ENCODE results near the gene WTIP. TPM values are rescaled to one million over a fixed set of nuclear protein-coding genes. Genes with fewer than 3 reads are reported as not detected.
"Not testable (repeated sequence)": the region's sequence is repeated elsewhere in the genome, so short reads cannot be mapped to it uniquely, and the experiment has no call there.

WTIP gene
- total RNA-seq, 1 donor: 0.31 TPM

DNA sequence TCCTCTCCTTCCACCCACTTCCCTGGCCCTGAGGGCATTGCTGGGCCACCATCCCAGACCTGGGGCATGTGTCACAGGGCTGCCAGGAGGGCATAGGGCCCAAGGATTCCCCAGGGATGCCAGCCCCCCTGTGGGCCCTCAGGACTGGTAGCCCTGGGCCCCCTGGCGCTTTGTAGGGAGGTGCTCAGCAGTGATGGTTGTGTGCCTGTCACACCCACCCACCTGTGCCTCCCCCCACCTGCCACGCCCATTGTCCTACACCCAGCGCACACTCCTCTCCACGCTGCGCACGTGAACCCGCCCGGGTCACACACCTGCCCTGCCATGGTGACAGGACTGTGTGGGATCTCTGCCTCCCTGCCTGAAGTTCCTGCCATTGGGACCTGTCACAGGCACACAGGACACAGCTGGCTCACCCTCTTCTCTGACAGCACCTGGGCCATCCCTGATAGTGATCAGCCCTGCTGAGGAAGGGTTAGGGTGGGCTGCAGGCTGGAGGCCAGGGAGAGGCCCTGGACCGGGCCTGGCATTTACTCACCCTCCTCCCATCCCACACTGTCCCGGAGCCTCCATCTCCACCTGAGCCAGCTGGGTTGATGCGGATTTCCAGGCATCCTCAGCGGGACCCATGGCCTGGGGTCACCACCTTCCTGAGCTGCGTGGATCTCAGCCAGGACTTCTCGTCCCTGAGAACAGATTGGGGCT lies 23.9 kb downstream of the WTIP start:
- H3K27me3 ChIP-seq (ENCODE audit: insufficient read depth, low read length): peaks cover 7% of the 10 kb centered on the region
- H3K4me3 ChIP-seq (ENCODE audit: low read length): no peak overlapping the region
- no peaks in the 10 kb centered on the region for H3K9me3 ChIP-seq (ENCODE audit: low read depth, low read length)
- H3K4me1 ChIP-seq (ENCODE audit: insufficient read depth, low read length): peaks cover 10% of the 10 kb centered on the region

GRCh38 chr19:34506026-34506370 lies 24.4 kb downstream of the WTIP start:
- no peak overlapping the region for H3K4me3 ChIP-seq (ENCODE audit: low read length)
- H3K27me3 ChIP-seq (ENCODE audit: insufficient read depth, low read length): peaks cover 4% of the 10 kb centered on the region
- no peaks in the 10 kb centered on the region for H3K9me3 ChIP-seq (ENCODE audit: low read depth, low read length)
- H3K4me1 ChIP-seq (ENCODE audit: insufficient read depth, low read length): peaks cover 6% of the 10 kb centered on the region

DNA sequence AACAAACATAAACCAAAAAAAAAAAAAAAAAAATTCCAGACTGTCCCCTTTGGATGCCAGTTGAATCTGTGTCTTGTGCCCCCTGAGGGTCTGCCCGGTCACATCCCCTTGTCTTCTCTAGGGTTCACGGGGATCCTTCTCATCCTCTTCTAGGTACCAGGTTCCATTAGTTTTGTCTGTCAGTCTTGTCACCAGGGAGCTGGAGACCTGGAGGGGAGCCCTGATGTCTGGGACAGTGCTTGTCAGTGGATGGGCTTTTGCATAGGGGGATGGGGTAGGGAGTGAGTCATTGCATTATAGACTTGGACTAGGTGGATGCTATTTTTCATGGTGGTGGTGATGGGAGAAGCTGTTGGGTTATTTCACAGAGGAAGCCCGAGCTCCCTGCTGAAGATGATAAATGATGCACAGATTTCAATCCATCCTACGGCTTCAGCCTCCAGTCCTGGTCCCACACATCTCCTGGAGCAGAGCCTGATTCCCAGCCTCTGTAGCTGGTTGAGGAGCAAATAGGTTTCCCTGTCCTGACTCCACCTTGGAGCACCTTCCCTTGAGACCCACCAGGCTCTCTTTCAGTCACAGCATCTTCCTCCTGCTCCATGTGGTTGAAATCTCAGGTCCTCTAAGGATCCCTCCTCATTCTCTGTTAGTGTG lies 26.0 kb downstream of the WTIP start:
- Histone ChIP-seq H3K4me3 (ENCODE audit: low read length) (no peak overlapping the region), H3K27me3 (ENCODE audit: insufficient read depth, low read length) (no peaks in the 10 kb centered on the region), H3K4me1 (ENCODE audit: insufficient read depth, low read length) (no peaks in the 10 kb centered on the region), H3K9me3 (ENCODE audit: low read depth, low read length) (no peaks in the 10 kb centered on the region)

DNA sequence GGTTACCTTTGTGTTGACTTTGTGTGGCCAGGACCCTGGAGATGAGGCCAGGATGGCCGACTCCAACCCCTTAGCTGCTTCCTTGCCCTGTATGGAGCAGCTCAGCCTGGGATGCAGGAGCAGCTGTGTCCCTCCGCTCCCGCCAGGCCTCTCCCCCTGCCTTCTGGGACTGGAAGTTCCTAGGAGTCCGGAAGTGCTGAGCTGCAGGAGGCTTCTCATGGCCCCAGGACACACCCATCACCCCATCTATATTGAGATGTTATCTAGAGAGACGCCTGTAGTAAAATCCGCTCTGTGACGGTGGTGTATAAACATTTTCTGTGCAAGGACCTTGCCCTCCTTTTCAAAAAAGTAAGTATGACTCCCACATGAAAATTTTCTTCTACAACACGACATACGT lies 27.0 kb downstream of the WTIP start:
- no peak overlapping the region for H3K4me3 ChIP-seq (ENCODE audit: low read length)

DNA sequence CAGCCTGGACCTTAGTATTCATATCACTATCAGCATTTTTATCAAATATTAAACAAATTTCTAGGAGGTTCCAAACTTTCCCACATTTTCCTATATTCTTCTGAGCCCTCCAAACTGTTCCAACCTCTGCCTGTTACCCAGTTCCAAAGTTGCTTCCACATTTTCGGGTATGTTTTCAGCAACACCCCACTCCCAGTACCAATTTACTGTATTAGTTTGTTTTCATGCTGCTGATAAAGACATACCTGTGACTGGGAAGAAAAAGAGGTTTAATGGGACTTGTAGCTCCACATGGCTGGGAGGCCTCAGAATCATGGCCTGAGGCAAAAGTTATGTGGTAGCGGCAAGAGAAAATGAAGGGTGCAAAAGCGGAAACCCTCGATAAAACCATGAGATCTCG lies 29.3 kb downstream of the WTIP start:
- not testable (repeated sequence) for H3K27me3 ChIP-seq (ENCODE audit: insufficient read depth, low read length); H3K4me1 ChIP-seq (ENCODE audit: insufficient read depth, low read length); H3K9me3 ChIP-seq (ENCODE audit: low read depth, low read length); H3K4me3 ChIP-seq (ENCODE audit: low read length)

More for the DNA sequence above, 27.0 kb downstream of the WTIP start:
- H3K27me3 ChIP-seq (ENCODE audit: insufficient read depth, low read length): no peaks in the 10 kb centered on the region
- no peaks in the 10 kb centered on the region for H3K4me1 ChIP-seq (ENCODE audit: insufficient read depth, low read length)
- no peaks in the 10 kb centered on the region for H3K9me3 ChIP-seq (ENCODE audit: low read depth, low read length)

DNA sequence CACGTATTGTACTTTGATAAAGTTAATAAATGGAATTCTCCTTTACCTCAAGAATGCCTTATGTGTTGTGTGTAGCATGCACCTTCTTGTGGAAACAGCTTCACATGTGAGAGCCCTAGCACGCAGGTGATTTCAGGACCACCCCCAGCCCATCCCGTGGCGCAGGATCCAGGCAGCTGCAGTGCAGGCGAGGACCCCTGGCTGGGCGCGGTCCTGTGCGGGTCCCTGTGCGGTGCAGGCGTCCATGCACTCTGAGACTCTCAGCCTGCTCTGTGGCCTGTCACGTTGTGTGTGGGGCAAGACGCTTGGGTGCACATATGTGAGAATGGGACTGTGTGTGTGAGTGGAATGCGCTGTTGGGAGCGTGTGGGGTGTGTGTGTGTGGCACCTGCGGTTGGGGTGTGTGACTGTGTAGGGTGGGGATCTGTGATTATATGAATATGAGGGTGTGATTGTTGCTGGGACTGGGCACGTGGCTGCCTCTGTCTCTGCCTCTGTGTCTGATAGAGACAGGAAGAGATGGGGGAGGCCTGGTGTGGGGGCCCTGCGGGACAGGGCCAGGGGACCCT lies 30.8 kb downstream of the WTIP start:
- Histone ChIP-seq H3K27me3 (ENCODE audit: insufficient read depth, low read length) (no peaks in the 10 kb centered on the region), H3K9me3 (ENCODE audit: low read depth, low read length) (no peaks in the 10 kb centered on the region), H3K4me3 (ENCODE audit: low read length) (no peak overlapping the region), H3K4me1 (ENCODE audit: insufficient read depth, low read length) (no peaks in the 10 kb centered on the region)

- no peaks in the 10 kb centered on the region for H3K4me1 ChIP-seq (ENCODE audit: insufficient read depth, low read length)
- no peaks in the 10 kb centered on the region for H3K9me3 ChIP-seq (ENCODE audit: low read depth, low read length)
- no peak overlapping the region for H3K4me3 ChIP-seq (ENCODE audit: low read length)
- no peaks in the 10 kb centered on the region for H3K27me3 ChIP-seq (ENCODE audit: insufficient read depth, low read length)
Observed at GRCh38 chr19:34513767-34514166, 32.2 kb downstream of the WTIP start.

GRCh38 chr19:34519602-34520001 lies 38.0 kb downstream of the WTIP start:
- no peak overlapping the region for H3K4me3 ChIP-seq (ENCODE audit: low read length)

GRCh38 chr19:34523408-34523807 lies 41.9 kb downstream of the WTIP start:
- H3K4me1 ChIP-seq (ENCODE audit: insufficient read depth, low read length): no peaks in the 10 kb centered on the region
- H3K4me3 ChIP-seq (ENCODE audit: low read length): no peak overlapping the region
- H3K27me3 ChIP-seq (ENCODE audit: insufficient read depth, low read length): peaks cover 17% of the 10 kb centered on the region
- H3K9me3 ChIP-seq (ENCODE audit: low read depth, low read length): no peaks in the 10 kb centered on the region

More at GRCh38 chr19:34519602-34520001, 38.0 kb downstream of the WTIP start:
- Histone ChIP-seq H3K9me3 (ENCODE audit: low read depth, low read length) (no peaks in the 10 kb centered on the region), H3K4me1 (ENCODE audit: insufficient read depth, low read length) (no peaks in the 10 kb centered on the region), H3K27me3 (ENCODE audit: insufficient read depth, low read length) (peaks cover 15% of the 10 kb centered on the region)

DNA sequence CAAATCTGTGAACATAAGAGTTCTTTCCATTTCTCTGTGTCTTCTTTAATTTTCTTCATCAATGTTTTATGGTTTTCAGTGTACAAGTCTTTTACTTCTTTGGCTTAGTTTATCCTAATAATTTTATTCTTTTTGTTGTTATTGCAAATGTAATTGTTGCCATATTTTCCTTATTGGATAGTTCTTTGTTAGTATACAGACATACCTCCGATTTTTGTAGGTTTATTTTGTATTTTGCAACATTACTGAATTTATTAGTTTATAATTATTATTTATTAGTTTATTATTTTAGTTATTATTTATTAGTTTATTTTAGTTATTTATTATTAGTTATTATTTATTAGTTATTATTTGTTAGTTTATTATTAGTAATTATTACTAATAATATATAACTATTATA lies 43.4 kb downstream of the WTIP start:
- Histone ChIP-seq H3K4me1 (ENCODE audit: insufficient read depth, low read length) (no peaks in the 10 kb centered on the region), H3K27me3 (ENCODE audit: insufficient read depth, low read length) (peaks cover 15% of the 10 kb centered on the region), H3K9me3 (ENCODE audit: low read depth, low read length) (no peaks in the 10 kb centered on the region), H3K4me3 (ENCODE audit: low read length) (no peak overlapping the region)

DNA sequence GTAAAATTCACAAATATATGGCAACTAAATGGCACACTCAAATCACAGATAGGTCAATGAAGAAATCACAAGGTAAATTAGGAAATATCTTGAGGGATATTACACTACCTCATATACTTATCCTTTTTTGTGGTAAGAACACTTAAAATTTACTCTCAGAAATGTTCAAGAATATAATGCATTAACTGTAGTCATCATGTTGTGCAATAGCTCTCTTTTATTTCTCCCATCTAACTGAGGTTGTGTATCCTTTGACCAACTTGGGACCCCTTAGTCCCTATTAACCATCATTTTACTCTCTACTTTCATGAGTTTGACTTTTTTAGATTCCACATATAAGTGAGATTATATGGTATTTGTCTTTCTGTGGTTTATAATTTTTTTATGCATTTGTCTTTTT lies 52.6 kb downstream of the WTIP start:
- H3K9me3 ChIP-seq (ENCODE audit: low read depth, low read length): no peaks in the 10 kb centered on the region
- H3K4me3 ChIP-seq (ENCODE audit: low read length): no peak overlapping the region
- H3K27me3 ChIP-seq (ENCODE audit: insufficient read depth, low read length): peaks cover 5% of the 10 kb centered on the region
- no peaks in the 10 kb centered on the region for H3K4me1 ChIP-seq (ENCODE audit: insufficient read depth, low read length)

GRCh38 chr19:34539396-34539795 lies 57.8 kb downstream of the WTIP start:
- H3K9me3 ChIP-seq (ENCODE audit: low read depth, low read length): peaks cover 8% of the 10 kb centered on the region
- no peaks in the 10 kb centered on the region for H3K4me1 ChIP-seq (ENCODE audit: insufficient read depth, low read length)

DNA sequence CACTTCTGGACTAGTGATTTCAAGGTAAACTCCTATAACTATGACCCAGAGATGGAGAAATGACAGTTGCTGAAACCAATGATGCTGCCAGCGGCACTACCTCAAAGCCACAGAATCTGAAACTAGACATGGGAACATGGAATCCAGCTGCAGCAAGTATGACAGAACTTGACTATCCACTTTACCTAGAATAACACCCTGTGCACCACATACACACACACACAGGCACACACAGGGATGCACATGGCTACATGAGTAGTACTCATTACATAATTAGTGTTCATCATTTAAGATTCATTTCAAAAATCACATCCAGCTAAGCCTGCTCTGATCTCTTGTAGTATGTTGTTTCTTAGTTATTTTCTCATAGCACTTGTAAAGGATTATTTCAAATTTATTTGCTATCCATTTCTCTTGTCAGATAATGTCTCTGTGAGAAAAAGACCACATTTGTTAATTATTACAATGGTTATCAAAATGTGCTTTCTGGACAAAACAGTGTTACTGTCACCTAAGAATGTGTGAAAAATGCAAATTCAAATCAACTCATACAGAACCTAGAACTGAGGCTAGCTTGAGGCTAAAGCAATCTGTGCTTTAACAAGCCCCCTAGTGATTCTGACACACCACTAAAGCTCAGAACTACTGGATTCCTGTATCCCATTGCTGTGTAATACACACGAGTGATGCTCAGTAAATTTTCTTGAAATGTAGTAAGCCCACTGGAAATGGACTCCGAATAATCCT lies 59.4 kb downstream of the WTIP start:
- peaks cover 8% of the 10 kb centered on the region for H3K9me3 ChIP-seq (ENCODE audit: low read depth, low read length)
- H3K4me3 ChIP-seq (ENCODE audit: low read length): no peak overlapping the region
- peaks cover 1% of the 10 kb centered on the region for H3K27me3 ChIP-seq (ENCODE audit: insufficient read depth, low read length)
- H3K4me1 ChIP-seq (ENCODE audit: insufficient read depth, low read length): no peaks in the 10 kb centered on the region

More at GRCh38 chr19:34539396-34539795, 57.8 kb downstream of the WTIP start:
- no peak overlapping the region for H3K4me3 ChIP-seq (ENCODE audit: low read length)
- H3K27me3 ChIP-seq (ENCODE audit: insufficient read depth, low read length): peaks cover 5% of the 10 kb centered on the region

DNA sequence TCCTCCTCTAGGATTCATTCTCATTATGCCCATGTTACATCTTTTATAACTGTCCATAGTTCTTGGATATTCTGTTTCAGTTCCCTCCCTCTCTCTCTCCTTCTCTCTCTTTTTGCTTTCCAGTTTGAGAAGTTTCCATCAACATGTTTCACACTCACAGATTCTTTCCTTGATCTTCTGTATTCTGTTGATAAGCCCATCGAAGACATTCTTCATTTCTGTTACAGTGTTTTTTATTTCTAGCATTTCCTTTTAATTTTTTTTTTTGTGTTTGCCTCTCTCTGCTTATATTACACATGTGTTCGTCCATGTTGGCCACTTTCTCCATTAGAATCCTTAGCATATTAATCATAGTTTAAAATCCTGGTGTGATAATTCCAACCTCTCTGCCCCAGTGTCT lies 68.3 kb downstream of the WTIP start:
- no peak overlapping the region for H3K4me3 ChIP-seq (ENCODE audit: low read length)
- no peaks in the 10 kb centered on the region for H3K27me3 ChIP-seq (ENCODE audit: insufficient read depth, low read length)
- no peaks in the 10 kb centered on the region for H3K4me1 ChIP-seq (ENCODE audit: insufficient read depth, low read length)
- H3K9me3 ChIP-seq (ENCODE audit: low read depth, low read length): peaks cover 12% of the 10 kb centered on the region

DNA sequence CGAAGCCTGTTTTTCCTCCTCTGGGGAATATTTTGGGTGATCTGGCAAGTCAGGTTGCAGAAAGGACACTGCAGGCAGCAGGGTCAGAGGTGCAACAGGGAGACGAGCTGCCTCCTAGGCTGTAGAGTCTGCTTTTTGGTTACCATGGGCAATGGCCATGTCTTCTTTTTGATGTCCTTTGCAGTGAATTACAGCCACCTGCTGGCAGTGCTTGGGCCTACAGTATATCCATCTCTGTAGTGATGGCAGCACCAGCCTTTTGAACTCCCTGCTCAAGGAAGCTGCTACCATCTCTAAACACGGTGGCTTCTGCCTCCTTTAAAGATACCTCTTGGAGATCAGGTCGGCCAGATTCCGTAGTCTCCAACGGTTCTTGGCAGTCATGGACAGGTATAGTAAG lies 73.9 kb downstream of the WTIP start:
- H3K27me3 ChIP-seq (ENCODE audit: insufficient read depth, low read length): no peaks in the 10 kb centered on the region
- no peaks in the 10 kb centered on the region for H3K9me3 ChIP-seq (ENCODE audit: low read depth, low read length)
- no peaks in the 10 kb centered on the region for H3K4me1 ChIP-seq (ENCODE audit: insufficient read depth, low read length)
- H3K4me3 ChIP-seq (ENCODE audit: low read length): no peak overlapping the region

Data from mononuclear cell (primary cell).